Activated CD4-positive, alpha-beta T cell treated with anti-CD3 and anti-CD28 coated beads, Interleukin-2, amount 50 U/mL, for 24 hours (primary cell): ENCODE results near the gene C6orf52.
"Not testable (repeated sequence)": the region's sequence is repeated elsewhere in the genome, so short reads cannot be mapped to it uniquely, and the experiment has no call there.

Experiments
- DNase-seq, 2 donors: peaks; one replicate each; pipeline ENCODE4 v3.0.0-alpha.2; 2020; ENCODE audit warnings: low read depth in 1 of 2, low spot score in 1 of 2

The C6orf52 gene

DNA sequence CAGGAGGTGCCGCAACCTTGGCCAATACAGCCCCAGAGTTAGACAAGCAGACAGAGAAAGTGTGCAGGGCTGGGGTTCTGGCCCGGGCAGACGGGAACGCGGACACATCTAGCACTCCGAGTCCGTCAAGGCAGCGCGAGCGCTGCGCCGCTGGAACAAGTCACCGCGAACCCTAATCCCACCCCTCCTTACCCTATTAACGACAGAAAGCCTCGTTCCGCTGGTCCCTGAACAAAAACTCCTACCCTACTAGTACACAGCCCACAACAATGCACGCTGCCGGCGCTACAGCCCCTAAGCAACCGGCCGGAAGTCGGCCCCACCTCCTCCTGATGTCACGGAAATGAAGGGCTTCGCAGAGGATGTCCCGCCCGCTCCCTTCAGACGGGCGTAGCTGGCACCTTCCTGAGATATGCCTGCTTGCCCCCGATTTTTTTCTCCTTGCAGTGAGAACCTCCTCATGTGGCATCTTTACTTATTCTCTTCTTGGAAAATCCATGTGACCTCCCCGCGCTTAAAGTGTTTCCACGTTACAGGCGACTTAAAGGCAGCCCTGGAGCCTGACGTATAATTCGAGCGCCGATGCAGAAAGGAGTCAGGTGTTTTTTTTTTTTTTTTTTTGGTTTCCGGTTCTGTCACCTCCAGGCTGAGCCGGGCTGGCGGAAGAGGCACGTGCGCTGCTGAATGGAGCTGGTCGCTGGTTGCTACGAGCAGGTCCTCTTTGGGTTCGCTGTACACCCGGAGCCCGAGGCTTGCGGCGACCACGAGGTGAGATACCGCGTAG lies at the start of gene C6orf52, which contains the start of gene PAK1IP1:
TSS of gene C6orf52 (minus strand) at position 315 of the 784 bp plus-strand sequence. CDS start 7,066 bp downstream, outside the sequence.
TSS of gene PAK1IP1 (plus strand) at position 671 of the 784 bp plus-strand sequence. CDS start at position 685, 14 bp downstream.
- DNase-seq = peak; percentile 81 to 90

DNA sequence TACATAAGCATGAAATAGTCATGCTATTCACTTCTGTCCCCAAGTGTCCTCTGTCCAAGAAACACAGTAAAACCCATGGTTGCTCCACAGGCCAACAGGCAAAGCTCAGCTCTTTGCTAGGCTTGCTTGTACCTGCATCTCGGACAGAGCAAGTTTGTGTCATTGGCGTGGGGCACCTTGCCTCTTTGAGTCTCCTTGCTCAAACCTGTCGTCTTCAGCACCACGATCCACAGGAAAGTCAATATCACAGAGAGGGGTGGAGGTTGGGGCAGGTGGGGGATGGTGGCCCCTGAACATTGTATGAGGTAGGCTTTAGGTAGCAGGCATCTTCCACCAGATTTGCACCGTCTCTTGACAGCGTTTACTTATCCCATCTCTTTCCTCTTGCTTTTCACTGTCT lies 49.1 kb upstream of the C6orf52 start:
- DNase-seq = no peak

DNA sequence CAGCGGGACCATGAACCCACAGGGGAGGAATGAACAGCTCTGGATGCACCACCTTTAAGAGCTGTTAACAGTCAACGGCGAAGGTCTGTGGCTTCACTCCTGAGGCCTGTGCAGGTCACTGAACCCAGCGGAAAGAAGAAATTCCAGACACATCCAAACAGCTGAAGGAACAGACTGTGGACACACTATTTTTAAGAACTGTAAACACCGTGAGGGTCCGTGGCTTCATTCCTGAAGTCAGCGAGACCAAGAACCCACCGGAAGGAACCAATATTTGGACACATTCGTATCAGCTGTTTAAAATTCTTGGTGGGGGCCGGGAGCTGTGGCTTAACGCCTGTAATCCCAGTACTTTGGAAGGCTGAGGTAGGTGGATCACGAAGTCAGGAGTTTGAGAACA lies 47.8 kb upstream of the C6orf52 start:
- no peak for DNase-seq

DNA sequence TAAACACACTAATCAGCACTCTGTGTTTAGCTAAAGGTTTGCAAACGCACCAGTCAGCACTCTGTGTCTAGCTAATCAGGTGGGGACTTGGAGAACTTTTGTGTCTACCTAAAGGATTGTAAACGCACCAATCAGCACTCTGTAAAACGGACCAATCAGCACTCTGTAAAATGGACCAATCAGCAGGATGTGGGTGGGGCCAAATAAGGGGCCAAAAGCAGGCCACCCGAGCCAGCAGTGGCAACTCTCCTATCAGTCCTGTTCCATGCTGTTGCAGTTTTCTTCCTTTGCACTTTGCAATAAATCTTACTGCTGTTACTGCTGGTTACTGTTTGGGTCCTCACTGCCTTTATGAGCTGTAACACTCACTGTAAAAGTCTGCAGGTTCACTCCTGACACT lies 47.2 kb upstream of the C6orf52 start:
- DNase-seq = not testable (repeated sequence)

DNA sequence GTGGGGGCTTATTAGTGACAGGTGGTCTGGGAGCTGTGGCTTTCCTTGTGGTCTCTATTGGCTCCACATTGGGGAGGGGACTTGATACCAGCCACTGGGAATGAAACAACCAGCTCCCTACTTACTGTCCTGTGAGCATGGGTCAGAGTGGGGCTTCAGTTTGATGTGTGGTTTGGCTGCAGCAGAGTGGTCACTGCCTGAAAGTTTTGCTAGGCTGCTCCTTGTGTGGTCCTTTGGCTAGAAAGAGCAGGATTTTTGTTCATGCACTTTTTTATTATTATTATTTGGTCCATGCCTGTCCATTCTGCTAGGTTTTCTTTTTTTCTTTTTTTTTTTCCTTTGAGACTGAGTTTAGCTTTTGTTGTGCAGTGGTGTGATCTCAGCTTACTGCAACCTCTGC lies 45.6 kb upstream of the C6orf52 start:
- DNase-seq = no peak

- DNase-seq = no peak
Observed at GRCh38 chr6:10736731-10737130, 42.3 kb upstream of the C6orf52 start.

- no peak for DNase-seq
Observed at GRCh38 chr6:10733863-10734262, 39.4 kb upstream of the C6orf52 start.

GRCh38 chr6:10733151-10733715 lies 38.8 kb upstream of the C6orf52 start:
- DNase-seq = no peak

DNA sequence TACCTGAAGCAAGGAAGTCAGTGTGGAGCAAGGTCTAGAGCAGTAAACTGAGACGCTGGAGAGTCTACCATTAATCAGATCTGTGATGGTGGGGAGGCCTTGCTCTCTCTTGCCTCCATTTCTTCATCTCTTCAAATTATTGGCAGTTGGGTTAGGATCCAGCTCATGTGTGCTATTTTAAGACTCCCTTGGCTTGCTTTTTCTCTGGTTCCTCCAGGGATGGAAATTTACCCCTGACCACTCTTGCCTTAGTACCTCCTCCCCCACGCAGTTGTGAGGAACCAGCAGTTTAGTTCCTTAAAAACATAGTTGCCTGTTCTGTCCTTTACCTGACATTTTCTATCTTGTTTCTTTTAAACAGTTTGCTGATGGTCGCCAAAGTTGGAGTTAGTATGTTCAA lies 35.8 kb upstream of the C6orf52 start:
- no peak for DNase-seq

GRCh38 chr6:10725716-10726115 lies 31.3 kb upstream of the C6orf52 start:
- DNase-seq = no peak

DNA sequence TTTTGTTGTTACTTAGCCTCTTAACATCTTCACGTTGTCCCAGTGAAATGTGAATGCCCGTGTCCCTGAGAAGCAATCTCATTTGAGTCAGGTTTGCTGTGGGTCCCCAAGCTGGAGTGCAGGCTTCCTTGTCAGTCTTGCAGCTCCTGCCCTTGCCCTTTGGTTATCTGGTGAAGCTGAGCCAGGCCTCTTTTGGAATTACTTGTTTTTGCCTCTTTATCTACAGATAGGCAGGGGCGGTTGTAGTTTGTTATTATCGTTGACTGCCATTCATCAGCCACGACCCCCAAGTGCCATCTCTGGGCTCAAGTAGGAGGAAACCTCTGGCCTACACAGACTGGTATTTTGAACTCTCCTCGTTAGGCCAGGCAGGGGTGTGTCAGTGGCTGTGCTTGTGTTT lies 30.6 kb upstream of the C6orf52 start:
- DNase-seq = no peak

GRCh38 chr6:10723567-10723881 lies 29.1 kb upstream of the C6orf52 start:
- no peak for DNase-seq

DNA sequence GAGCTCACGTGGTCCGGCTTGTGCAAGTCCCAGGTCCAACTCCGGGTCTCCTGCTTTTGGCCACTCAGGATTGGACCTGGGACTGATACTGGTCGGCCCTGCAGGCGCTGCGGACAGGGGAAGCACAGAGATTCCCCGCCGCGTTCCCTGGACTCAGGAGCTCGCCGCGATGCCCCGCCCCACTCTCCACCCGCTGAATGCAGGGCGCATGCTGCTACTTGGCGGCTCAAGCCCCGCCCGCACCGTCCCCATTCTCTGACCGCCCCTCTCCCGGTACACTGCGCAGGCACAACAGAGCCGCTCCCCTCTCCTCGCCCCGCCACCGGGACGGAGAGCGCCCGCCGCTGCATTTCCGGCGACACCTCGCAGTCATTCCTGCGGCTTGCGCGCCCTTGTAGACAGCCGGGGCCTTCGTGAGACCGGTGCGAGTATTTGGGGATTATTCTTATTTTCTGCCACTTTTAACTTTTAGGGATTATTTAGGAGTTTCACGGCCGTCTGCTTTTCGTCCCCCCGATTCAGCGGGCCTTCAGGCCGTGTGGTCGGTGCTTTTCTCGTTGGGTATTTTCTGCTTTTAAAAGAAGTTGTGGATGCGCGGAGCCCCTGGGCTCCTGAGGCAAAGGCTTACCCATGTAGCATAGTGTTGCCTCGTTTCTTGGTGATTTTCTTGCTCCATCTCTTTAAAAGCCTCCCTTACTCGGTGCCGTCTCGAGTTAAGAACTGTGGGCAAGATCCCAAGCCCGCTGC lies 28.6 kb upstream of the C6orf52 start, which contains the start of gene TMEM14C:
TSS of gene TMEM14C (plus strand) at position 251 of the 747 bp plus-strand sequence. CDS start 1,544 bp downstream, outside the sequence.
- peak; percentile 61 to 86 for DNase-seq

- DNase-seq = no peak
Observed at GRCh38 chr6:10722570-10722819, 28.1 kb upstream of the C6orf52 start.

DNA sequence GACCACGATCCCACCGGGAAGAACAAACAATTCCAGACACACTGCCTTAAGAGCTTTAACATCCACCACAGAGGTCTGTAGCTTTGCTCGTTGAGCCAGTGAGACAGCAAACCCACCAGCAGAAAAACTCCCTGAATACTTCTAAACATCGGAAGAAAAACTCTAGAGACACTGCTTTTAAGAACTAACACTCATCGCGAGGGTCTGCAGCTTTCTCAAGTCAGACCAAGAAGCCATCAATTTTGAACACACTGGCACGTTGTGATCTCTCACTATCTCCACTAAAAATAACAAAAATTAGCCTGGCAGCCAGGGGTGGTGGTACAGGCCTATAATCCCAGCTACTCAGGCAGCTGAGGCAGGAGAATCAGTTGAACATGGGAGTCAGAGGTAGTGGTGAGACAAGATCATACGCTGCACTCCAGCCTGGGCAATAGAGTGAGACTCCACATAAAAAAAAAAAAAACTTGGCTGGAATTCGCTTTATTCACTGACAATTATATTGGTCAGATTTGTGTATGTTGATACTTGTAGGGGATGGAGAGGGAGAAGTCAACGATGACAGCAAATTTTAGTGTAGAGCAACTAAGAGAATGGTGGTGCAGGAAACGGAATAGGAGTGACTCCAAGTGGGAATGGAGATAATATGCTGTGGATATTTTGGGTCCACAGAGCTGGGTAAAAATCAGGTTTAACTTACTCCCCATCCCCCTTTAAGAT lies 27.6 kb upstream of the C6orf52 start:
- no peak for DNase-seq

GRCh38 chr6:10720960-10721849 lies 26.8 kb upstream of the C6orf52 start:
- DNase-seq = not testable (repeated sequence)

DNA sequence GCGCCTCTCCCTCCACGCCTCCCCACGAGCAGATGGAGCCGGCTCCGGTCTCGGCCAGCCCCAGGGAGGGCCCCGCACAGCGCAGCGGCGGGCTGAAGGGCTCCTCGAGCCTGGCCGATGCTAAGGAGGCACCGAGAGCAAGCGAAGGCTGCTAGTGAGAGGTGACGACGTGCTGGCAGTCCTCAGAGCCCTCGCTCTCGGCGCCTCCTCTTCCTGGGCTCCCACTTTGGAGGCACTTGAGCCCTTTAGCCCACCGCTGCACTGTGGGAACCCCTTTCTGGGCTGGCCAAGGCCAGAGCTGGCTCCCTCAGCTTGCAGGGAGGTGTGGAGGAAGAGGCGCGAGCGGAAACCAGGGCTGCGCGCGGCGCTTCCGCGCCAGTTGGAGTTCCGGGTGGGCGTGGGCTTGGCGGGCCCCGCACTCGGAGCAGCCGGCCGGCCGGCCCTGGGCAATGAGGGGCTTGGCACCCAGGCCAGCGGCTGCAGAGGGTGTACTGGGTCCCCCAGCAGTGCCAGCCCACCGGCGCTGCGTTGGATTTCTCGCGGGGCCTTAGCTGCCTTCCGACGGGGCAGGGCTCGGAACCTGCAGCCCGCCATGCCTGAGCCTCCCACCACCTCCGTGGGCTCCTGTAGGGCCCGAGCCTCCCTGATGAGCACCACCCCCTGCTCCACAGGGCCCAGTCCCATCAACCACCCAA lies 26.0 kb upstream of the C6orf52 start:
- peak in 1 of 2 donors; percentile 9 for DNase-seq

- DNase-seq = no peak
Observed at GRCh38 chr6:10719964-10720264, 25.5 kb upstream of the C6orf52 start.

GRCh38 chr6:10719296-10719963 lies 25.0 kb upstream of the C6orf52 start:
- DNase-seq = peak in 1 of 2 donors; percentile 32

- no peak for DNase-seq
Observed at GRCh38 chr6:10713962-10714361, 19.5 kb upstream of the C6orf52 start.
